ENCODE measurements around the gene ARHGAP44. TPM values are rescaled to one million over a fixed set of nuclear protein-coding genes. Genes with fewer than 3 reads are reported as not detected.

The ARHGAP44 gene
- total and polyA plus RNA-seq, 2 of the 13 experiments (the other 11 are each of a cell fraction or from before 2014, with no cell fraction given), result 0.79 to 3.1 TPM

DNA sequence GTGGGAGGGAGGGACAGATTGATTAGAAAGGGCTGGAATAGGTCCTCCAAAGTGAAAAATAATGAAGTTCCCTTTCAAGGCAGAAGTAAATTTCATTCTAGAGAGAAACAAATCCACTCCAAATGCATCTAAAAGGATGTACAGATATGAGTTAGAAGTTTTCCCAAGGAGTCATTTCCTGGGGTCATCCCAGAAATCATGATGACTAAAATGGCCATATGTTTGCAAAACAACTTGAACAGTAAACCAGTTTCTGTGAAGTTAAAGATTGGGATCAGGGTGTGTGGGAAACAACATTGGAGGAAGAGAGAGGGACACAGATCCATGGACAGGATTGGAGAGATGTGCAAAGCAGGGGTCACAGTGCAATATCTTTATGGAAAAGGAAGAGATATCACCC lies 32.5 kb upstream of the ARHGAP44 start (continued):
- TF ChIP-seq POGK (CRISPR knock-in tag; conservative IDR thresholded peaks at IDR 0.05), result no peak
- TF ChIP-seq, protein P1, sequence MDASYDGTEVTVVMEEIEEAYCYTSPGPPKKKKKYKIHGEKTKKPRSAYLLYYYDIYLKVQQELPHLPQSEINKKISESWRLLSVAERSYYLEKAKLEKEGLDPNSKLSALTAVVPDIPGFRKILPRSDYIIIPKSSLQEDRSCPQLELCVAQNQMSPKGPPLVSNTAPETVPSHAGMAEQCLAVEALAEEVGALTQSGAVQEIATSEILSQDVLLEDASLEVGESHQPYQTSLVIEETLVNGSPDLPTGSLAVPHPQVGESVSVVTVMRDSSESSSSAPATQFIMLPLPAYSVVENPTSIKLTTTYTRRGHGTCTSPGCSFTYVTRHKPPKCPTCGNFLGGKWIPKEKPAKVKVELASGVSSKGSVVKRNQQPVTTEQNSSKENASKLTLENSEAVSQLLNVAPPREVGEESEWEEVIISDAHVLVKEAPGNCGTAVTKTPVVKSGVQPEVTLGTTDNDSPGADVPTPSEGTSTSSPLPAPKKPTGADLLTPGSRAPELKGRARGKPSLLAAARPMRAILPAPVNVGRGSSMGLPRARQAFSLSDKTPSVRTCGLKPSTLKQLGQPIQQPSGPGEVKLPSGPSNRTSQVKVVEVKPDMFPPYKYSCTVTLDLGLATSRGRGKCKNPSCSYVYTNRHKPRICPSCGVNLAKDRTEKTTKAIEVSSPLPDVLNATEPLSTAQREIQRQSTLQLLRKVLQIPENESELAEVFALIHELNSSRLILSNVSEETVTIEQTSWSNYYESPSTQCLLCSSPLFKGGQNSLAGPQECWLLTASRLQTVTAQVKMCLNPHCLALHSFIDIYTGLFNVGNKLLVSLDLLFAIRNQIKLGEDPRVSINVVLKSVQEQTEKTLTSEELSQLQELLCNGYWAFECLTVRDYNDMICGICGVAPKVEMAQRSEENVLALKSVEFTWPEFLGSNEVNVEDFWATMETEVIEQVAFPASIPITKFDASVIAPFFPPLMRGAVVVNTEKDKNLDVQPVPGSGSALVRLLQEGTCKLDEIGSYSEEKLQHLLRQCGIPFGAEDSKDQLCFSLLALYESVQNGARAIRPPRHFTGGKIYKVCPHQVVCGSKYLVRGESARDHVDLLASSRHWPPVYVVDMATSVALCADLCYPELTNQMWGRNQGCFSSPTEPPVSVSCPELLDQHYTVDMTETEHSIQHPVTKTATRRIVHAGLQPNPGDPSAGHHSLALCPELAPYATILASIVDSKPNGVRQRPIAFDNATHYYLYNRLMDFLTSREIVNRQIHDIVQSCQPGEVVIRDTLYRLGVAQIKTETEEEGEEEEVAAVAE (CRISPR knock-in tag; IDR thresholded peaks at IDR 0.05; ENCODE audit: borderline replicate concordance), result no peak
- TF ChIP-seq ARNT (IDR thresholded peaks at IDR 0.05), result no peak
- TF ChIP-seq MTA3 (CRISPR knock-in tag; IDR thresholded peaks at IDR 0.05), result no peak
- no peak for TF ChIP-seq ZNF75D (CRISPR knock-in tag; IDR thresholded peaks at IDR 0.05; ENCODE audit: borderline replicate concordance)
- no peak for TF ChIP-seq ZNF7 (CRISPR knock-in tag; IDR thresholded peaks at IDR 0.05)
- no peak for TF ChIP-seq BRCA1 (CRISPR knock-in tag; IDR thresholded peaks at IDR 0.05)
- TF ChIP-seq NRL (CRISPR knock-in tag; IDR thresholded peaks at IDR 0.05; ENCODE audit: borderline replicate concordance), result no peak
- TF ChIP-seq ZNF263 (CRISPR knock-in tag; IDR thresholded peaks at IDR 0.05), result no peak
- no peak for TF ChIP-seq DDIT3 (CRISPR knock-in tag; IDR thresholded peaks at IDR 0.05)

Data from HepG2 (cell line).